Stimulated activated naive CD4-positive, alpha-beta T cell (primary cell): ENCODE results near the gene KRT6C.
"Not testable (repeated sequence)": the region's sequence is repeated elsewhere in the genome, so short reads cannot be mapped to it uniquely, and the experiment has no call there.

Experiments
- DNase-seq, 6 experiments: peaks; one replicate each; lab custom pipeline; 2025; lab: John Stamatoyannopoulos, UW

KRT6C gene

GRCh38 chr12:52454411-52455201, 19.0 kb downstream of the KRT6C start:
- no peak for DNase-seq

- no peak for DNase-seq
These were observed 21.5 kb downstream of the KRT6C start, which contains the start of gene KRT6B for GRCh38 chr12:52452101-52452500. Gene KRT6B, minus strand, starts transcription at chr12:52452146. Its CDS starts 68 bp downstream, at chr12:52452078.

- no peak for DNase-seq
These were observed 25.4 kb downstream of the KRT6C start for GRCh38 chr12:52448228-52448627.

- DNase-seq, result not testable (repeated sequence)
These were observed 26.4 kb downstream of the KRT6C start for GRCh38 chr12:52447196-52447595.

GRCh38 chr12:52446367-52447045, 27.1 kb downstream of the KRT6C start:
- DNase-seq, result no peak

- DNase-seq, result no peak
These were observed 27.7 kb downstream of the KRT6C start for GRCh38 chr12:52445876-52446275.

GRCh38 chr12:52444647-52445595, 28.7 kb downstream of the KRT6C start:
- DNase-seq, result no peak

- DNase-seq, result no peak
These were observed 29.6 kb downstream of the KRT6C start for GRCh38 chr12:52443966-52444365.

GRCh38 chr12:52442600-52443061, 31.0 kb downstream of the KRT6C start:
- DNase-seq, result no peak

- DNase-seq, result no peak
These were observed 32.2 kb downstream of the KRT6C start for GRCh38 chr12:52441320-52441911.

- no peak for DNase-seq
These were observed 32.7 kb downstream of the KRT6C start for GRCh38 chr12:52440821-52441319.

- no peak for DNase-seq
These were observed 33.8 kb downstream of the KRT6C start for GRCh38 chr12:52439845-52440244.

- no peak for DNase-seq
These were observed 34.2 kb downstream of the KRT6C start for GRCh38 chr12:52439420-52439819.

- DNase-seq, result no peak
These were observed 35.0 kb downstream of the KRT6C start for GRCh38 chr12:52438305-52439301.

GRCh38 chr12:52437508-52437907, 36.1 kb downstream of the KRT6C start:
- no peak for DNase-seq

GRCh38 chr12:52436828-52437474, 36.7 kb downstream of the KRT6C start:
- no peak for DNase-seq

GRCh38 chr12:52436000-52436827, 37.4 kb downstream of the KRT6C start:
- DNase-seq, result no peak

GRCh38 chr12:52435659-52435999, 38.0 kb downstream of the KRT6C start:
- DNase-seq, result no peak
